H9 (cell line): ENCODE results near the gene SUPT3H. TPM values are rescaled to one million over a fixed set of nuclear protein-coding genes. Genes with fewer than 3 reads are reported as not detected.

ENCODE experiments used
- DNase-seq: peaks from one replicate; pipeline ENCODE4 v3.0.0-alpha.2; 2017
- H2AFZ ChIP-seq: one replicate; pipeline ENCODE4 v1.6.1; 2013; ENCODE audit warnings: mild to moderate bottlenecking, low read length, control low read depth, moderate library complexity
- H2AK5ac ChIP-seq: 2 replicates; pipeline ENCODE4 v1.6.1; 2013; ENCODE audit warnings: low read length, control low read depth, mixed read lengths; ENCODE audit not compliant: insufficient read length
- H2BK120ac ChIP-seq: one replicate; pipeline ENCODE4 v1.6.1; 2013; ENCODE audit warnings: low read depth, mild to moderate bottlenecking, low read length, control low read depth, inconsistent platforms; ENCODE audit not compliant: poor library complexity, severe bottlenecking
- H2BK12ac ChIP-seq: 2 replicates; pipeline ENCODE4 v1.6.1; 2013; ENCODE audit warnings: low read length, control low read depth, mixed read lengths, low read depth; ENCODE audit not compliant: insufficient read length
- H2BK15ac ChIP-seq: 2 replicates; pipeline ENCODE4 v1.6.1; 2013; ENCODE audit warnings: low read depth, low read length, control low read depth
- H2BK20ac ChIP-seq: one replicate; pipeline ENCODE4 v1.6.1; 2013; ENCODE audit warnings: low read depth, mild to moderate bottlenecking, low read length, control low read depth, inconsistent platforms; ENCODE audit not compliant: poor library complexity, severe bottlenecking
- H2BK5ac ChIP-seq: 2 replicates; pipeline ENCODE4 v1.6.1; 2013; ENCODE audit warnings: low read length, control low read depth, mixed read lengths; ENCODE audit not compliant: insufficient read length
- H3K14ac ChIP-seq: 2 replicates; pipeline ENCODE4 v1.6.1; 2013; ENCODE audit warnings: low read length, control low read depth; ENCODE audit not compliant: insufficient read depth
- H3K18ac ChIP-seq: 2 replicates; pipeline ENCODE4 v1.6.1; 2013; ENCODE audit warnings: low read depth, mild to moderate bottlenecking, mixed read lengths, low read length, control low read depth; ENCODE audit not compliant: insufficient read length
- H3K23ac ChIP-seq: 2 replicates; pipeline ENCODE4 v1.6.1; 2013; ENCODE audit warnings: low read length, control low read depth, mixed read lengths, low read depth; ENCODE audit not compliant: insufficient read length
- H3K23me2 ChIP-seq: 2 replicates; pipeline ENCODE4 v1.6.1; 2013; ENCODE audit warnings: low read depth, mild to moderate bottlenecking, mixed read lengths, low read length, control low read depth; ENCODE audit not compliant: insufficient read length, poor library complexity, severe bottlenecking
- H3K27ac ChIP-seq: 2 replicates; pipeline ENCODE4 v1.5.1; 2013; ENCODE audit warnings: low read length, control low read depth, mixed read lengths, low read depth; ENCODE audit not compliant: insufficient read length
- H3K27me3 ChIP-seq: 2 replicates; pipeline ENCODE4 v1.6.1; 2013; ENCODE audit warnings: low read length, control low read depth, inconsistent platforms; ENCODE audit not compliant: insufficient read depth
- H3K4ac ChIP-seq: 2 replicates; pipeline ENCODE4 v1.6.1; 2013; ENCODE audit warnings: low read depth, mild to moderate bottlenecking, control low read depth, inconsistent platforms, low read length, moderate library complexity
- H3K4me1 ChIP-seq: 2 replicates; pipeline ENCODE4 v1.6.1; 2013; ENCODE audit warnings: low read length, control low read depth, inconsistent platforms; ENCODE audit not compliant: insufficient read depth
- H3K4me2 ChIP-seq: 2 replicates; pipeline ENCODE4 v1.6.1; 2013; ENCODE audit warnings: low read length, control low read depth, mixed read lengths; ENCODE audit not compliant: insufficient read length, insufficient read depth
- H3K56ac ChIP-seq: 2 replicates; pipeline ENCODE4 v1.6.1; 2013; ENCODE audit warnings: low read depth, mild to moderate bottlenecking, mixed read lengths, low read length, control low read depth; ENCODE audit not compliant: insufficient read length
- H3K79me1 ChIP-seq: 2 replicates; pipeline ENCODE4 v1.6.1; 2013; ENCODE audit warnings: low read depth, mild to moderate bottlenecking, moderate library complexity, low read length, control low read depth, inconsistent platforms; ENCODE audit not compliant: insufficient read depth, poor library complexity, severe bottlenecking
- H3K79me2 ChIP-seq: 2 replicates; pipeline ENCODE4 v1.6.1; 2013; ENCODE audit warnings: low read length, control low read depth, inconsistent platforms; ENCODE audit not compliant: insufficient read depth
- H3K9ac ChIP-seq: 2 replicates; pipeline ENCODE4 v1.6.1; 2013; ENCODE audit warnings: low read length, control low read depth, mixed read lengths; ENCODE audit not compliant: insufficient read length; ENCODE audit errors: extremely low read depth
- H3K9me3 ChIP-seq: one replicate; pipeline ENCODE4 v1.6.1; 2013; ENCODE audit warnings: low read depth, low read length, inconsistent platforms; ENCODE audit not compliant: control insufficient read depth
- H3T11ph ChIP-seq: one replicate; pipeline ENCODE4 v1.6.1; 2013; ENCODE audit warnings: mild to moderate bottlenecking, low read length, control low read depth, inconsistent platforms
- H4K20me1 ChIP-seq: one replicate; pipeline ENCODE4 v1.6.1; 2013; ENCODE audit not compliant: control insufficient read depth, insufficient read length, insufficient read depth
- H4K5ac ChIP-seq: 2 replicates; pipeline ENCODE4 v1.6.1; 2013; ENCODE audit warnings: low read depth, mild to moderate bottlenecking, mixed read lengths, low read length, control low read depth; ENCODE audit not compliant: insufficient read length
- H4K8ac ChIP-seq: replicated peaks from 2 replicates; pipeline ENCODE4 v1.6.1; 2013; ENCODE audit warnings: low read length, control low read depth, mixed read lengths, low read depth; ENCODE audit not compliant: insufficient read length
- H4K91ac ChIP-seq: 2 replicates; pipeline ENCODE4 v1.6.1; 2013; ENCODE audit warnings: low read depth, mild to moderate bottlenecking, moderate library complexity, mixed read lengths, low read length, control low read depth; ENCODE audit not compliant: insufficient read length
- H3K27ac Mint-ChIP-seq, 3 experiments: 2 replicates in 2 of 3; 3 replicates in 1 of 3; pipeline ENCODE4 v1.8.0; 2020 to 2021; ENCODE audit warnings: mixed read lengths in 3 of 3, mild to moderate bottlenecking in 1 of 3, moderate library complexity in 1 of 3
- H3K27me3 Mint-ChIP-seq: 2 replicates; pipeline ENCODE4 v1.8.0; 2021; ENCODE audit warnings: low read depth, mild to moderate bottlenecking, moderate library complexity, mixed read lengths
- H3K36me3 Mint-ChIP-seq, 3 experiments: 2 replicates in 2 of 3; 3 replicates in 1 of 3; pipeline ENCODE4 v1.8.0; 2020 to 2021; ENCODE audit warnings: low read depth in 3 of 3, mixed read lengths in 3 of 3; ENCODE audit not compliant: insufficient read depth in 1 of 3
- H3K4me1 Mint-ChIP-seq, 2 experiments: 2 replicates each; pipeline ENCODE4 v1.8.0; 2020; ENCODE audit warnings: mixed read lengths in 2 of 2
- H3K4me3 Mint-ChIP-seq, 2 experiments: 2 replicates in 1 of 2; 3 replicates in 1 of 2; pipeline ENCODE4 v1.8.0; 2020 to 2021; ENCODE audit warnings: mild to moderate bottlenecking in 2 of 2, mixed read lengths in 2 of 2, moderate library complexity in 1 of 2
- H3K9me3 Mint-ChIP-seq, 2 experiments: 2 replicates in 1 of 2; 3 replicates in 1 of 2; pipeline ENCODE4 v1.8.0; 2020; ENCODE audit warnings: mild to moderate bottlenecking in 2 of 2, mixed read lengths in 2 of 2, moderate library complexity in 1 of 2
- CTCF ChIP-seq: fragments of 200-600 bp; sonication (generic); conservative IDR thresholded peaks from 3 replicates; pipeline ENCODE4 v1.8.0; 2021; ENCODE audit warnings: antibody characterized with exemption, mild to moderate bottlenecking
- WGBS: extraction: QIAGEN DNeasy Blood & Tissue Kit; methylation state at CpG from one replicate; pipeline ENCODE4 v1.1.7; 2013; ENCODE audit warnings: missing lambda C conversion rate, low lambda C conversion rate, mixed read lengths; ENCODE audit not compliant: insufficient read length; ENCODE audit errors: extremely low coverage; 5-methylcytosine and 5-hydroxymethylcytosine counted together
- total RNA-seq: library from RNA; stranded (reverse); gene quantifications from 2 replicates; pipeline ENCODE4 v1.2.1, GENCODE V29; 2021

SUPT3H gene
- total RNA-seq, 1 experiment from 2014 or later, result 22.5 TPM

GRCh38 chr6:45426251-45426650, 48.5 kb upstream of the SUPT3H start:
- WGBS, result no CpG with 5 or more reads among the region's 4 CpGs
- Histone ChIP-seq H4K5ac (no peak overlapping the region), H3K18ac (no peak overlapping the region), H3K79me2 (no peaks in the 10 kb centered on the region), H4K20me1 (no peaks in the 10 kb centered on the region), H3K56ac (no peak overlapping the region), H2BK20ac (no peak overlapping the region), H3K23ac (no peak overlapping the region), H2BK15ac (no peak overlapping the region), H3K27ac (no peak overlapping the region), H3K14ac (no peak overlapping the region), H3T11ph (no peak overlapping the region), H2BK12ac (no peak overlapping the region), H2AFZ (no peak overlapping the region), H2AK5ac (no peak overlapping the region), H2BK120ac (no peak overlapping the region), H3K23me2 (peaks cover 21% of the 10 kb centered on the region), H3K9me3 (no peaks in the 10 kb centered on the region), H4K91ac (no peak overlapping the region), H2BK5ac (no peak overlapping the region), H3K4me1 (no peaks in the 10 kb centered on the region), H4K8ac (no peak overlapping the region), H3K4ac (no peak overlapping the region), H3K9ac (no peak overlapping the region), H3K4me2 (no peak overlapping the region), H3K79me1 (no peaks in the 10 kb centered on the region), H3K27me3 (peaks cover 10% of the 10 kb centered on the region; the same call in 1 of the 2 replicates)
- H3K4me1 Mint-ChIP-seq, result peaks cover 11 to 12% of the 10 kb centered on the region in 2 experiments
- no peak overlapping the region for H3K4me3 Mint-ChIP-seq
- no peak overlapping the region for H3K27ac Mint-ChIP-seq
- H3K9me3 Mint-ChIP-seq, result no peaks in the 10 kb centered on the region; a peak in 1 of 5 replicates
- no peak for TF ChIP-seq CTCF
- peaks cover 49% of the 10 kb centered on the region for H3K27me3 Mint-ChIP-seq
- DNase-seq, result no peak
- H3K36me3 Mint-ChIP-seq, result no peaks in the 10 kb centered on the region
